Lower leg skin (tissue), 3 donors: ENCODE results near the gene POLR3E.

Source experiments
- POLR2A ChIP-seq, 2 donors: fragments of 450-650 bp; IDR thresholded peaks; one replicate each; pipeline ENCODE4 v1.6.1; 2016 to 2017; ENCODE audit warnings: antibody characterized with exemption in 2 of 2, mild to moderate bottlenecking in 1 of 2, moderate library complexity in 1 of 2
- TF ChIP-seq, protein P1 (sequence below), 3 donors: fragments of 450-650 bp; IDR thresholded peaks; one replicate each; pipeline ENCODE4 v1.5.1; 2016; ENCODE audit warnings: antibody characterized with exemption in 3 of 3, mild to moderate bottlenecking in 3 of 3, moderate library complexity in 2 of 3

DNA sequence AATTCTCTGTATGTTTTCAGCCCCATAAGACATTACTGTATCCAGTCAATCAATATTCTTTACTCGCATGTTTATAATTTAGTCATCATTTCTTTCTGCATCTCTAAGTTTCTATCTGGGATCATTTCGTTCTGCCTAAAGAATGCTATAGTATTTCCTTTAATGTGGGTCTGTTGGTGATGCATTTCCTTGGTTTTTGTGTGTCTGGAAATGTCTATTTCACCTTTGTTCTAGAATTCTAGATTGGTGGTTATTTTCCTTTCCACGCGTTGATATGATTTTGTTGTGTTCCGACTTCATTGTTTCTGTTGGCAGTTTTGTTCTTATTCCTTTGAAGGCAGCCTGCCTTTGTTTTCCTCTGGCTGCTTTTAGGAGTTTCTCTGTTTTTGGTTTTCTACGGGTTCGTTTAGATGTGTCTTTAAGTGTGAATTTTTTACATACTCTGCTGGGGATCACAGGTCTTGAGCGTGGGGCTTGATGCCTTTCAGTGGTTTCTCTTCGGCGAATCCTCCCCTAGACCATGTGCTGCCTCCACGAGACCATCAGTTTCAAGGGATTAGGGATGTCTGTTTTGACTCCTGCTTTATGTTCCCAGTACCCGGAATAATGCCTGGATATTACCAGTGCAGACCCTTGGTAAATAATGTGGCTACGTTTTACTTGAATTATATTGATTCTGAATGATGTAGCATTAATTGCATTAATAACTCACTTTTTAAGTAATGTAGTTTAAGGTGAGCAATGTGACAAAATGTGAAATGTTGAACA lies 23.5 kb downstream of the POLR3E start:
- TF ChIP-seq, protein P1, sequence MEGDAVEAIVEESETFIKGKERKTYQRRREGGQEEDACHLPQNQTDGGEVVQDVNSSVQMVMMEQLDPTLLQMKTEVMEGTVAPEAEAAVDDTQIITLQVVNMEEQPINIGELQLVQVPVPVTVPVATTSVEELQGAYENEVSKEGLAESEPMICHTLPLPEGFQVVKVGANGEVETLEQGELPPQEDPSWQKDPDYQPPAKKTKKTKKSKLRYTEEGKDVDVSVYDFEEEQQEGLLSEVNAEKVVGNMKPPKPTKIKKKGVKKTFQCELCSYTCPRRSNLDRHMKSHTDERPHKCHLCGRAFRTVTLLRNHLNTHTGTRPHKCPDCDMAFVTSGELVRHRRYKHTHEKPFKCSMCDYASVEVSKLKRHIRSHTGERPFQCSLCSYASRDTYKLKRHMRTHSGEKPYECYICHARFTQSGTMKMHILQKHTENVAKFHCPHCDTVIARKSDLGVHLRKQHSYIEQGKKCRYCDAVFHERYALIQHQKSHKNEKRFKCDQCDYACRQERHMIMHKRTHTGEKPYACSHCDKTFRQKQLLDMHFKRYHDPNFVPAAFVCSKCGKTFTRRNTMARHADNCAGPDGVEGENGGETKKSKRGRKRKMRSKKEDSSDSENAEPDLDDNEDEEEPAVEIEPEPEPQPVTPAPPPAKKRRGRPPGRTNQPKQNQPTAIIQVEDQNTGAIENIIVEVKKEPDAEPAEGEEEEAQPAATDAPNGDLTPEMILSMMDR (IDR thresholded peaks at IDR 0.05), result no peak
- no peak for TF ChIP-seq POLR2A (IDR thresholded peaks at IDR 0.05)
